Uterus (tissue), 2 donors: ENCODE results near the gene HSBP1.

ENCODE experiments used
- POLR2A ChIP-seq, 2 donors: fragments of 450-650 bp; IDR thresholded peaks; one replicate each; pipeline ENCODE4 v1.6.1; 2016; ENCODE audit warnings: antibody characterized with exemption in 2 of 2, mild to moderate bottlenecking in 1 of 2, moderate library complexity in 1 of 2
- TF ChIP-seq, protein P1 (sequence below), 4 experiments: fragments of 200-600 bp in 2 of 4; fragments of 450-650 bp in 2 of 4; sonication (generic) in 2 of 4; IDR thresholded peaks; one replicate each; pipeline ENCODE4 v1.5.1; 2016 to 2019; ENCODE audit warnings: antibody characterized with exemption in 4 of 4, mild to moderate bottlenecking in 2 of 4, moderate library complexity in 1 of 4

DNA sequence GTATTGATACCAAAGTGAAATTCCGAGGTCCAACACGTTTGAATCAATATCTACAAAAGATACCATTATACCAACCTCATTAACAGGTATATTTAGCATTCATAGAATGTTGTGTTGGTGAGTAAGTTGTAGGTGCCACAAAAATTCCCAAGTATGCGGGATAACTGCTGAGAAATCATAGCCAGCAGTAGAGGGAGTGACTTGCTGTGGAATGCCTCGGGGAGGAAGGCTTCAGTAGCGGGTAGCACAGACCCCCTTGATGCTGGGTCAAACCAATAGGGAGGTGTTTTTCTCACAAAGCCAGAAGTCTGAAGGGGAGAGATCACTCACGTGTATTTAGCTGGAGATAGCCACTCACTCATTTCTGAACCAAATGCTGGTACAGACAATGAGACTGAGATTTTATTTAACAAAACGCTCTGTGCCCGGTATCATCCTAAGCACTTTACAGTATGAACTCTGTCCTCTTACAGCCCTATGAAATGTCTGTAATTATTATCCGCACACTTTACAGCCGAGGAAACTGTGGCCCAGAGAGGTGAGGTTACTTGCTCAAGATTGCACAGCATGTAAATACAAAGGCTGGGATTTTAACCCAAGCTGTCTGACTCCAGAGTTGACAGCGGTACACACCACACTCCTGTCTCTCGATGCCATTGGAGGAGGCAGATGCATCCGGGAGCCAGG, 23.1 kb downstream of the HSBP1 start:
- TF ChIP-seq POLR2A (IDR thresholded peaks at IDR 0.05), result no peak
- TF ChIP-seq, protein P1, sequence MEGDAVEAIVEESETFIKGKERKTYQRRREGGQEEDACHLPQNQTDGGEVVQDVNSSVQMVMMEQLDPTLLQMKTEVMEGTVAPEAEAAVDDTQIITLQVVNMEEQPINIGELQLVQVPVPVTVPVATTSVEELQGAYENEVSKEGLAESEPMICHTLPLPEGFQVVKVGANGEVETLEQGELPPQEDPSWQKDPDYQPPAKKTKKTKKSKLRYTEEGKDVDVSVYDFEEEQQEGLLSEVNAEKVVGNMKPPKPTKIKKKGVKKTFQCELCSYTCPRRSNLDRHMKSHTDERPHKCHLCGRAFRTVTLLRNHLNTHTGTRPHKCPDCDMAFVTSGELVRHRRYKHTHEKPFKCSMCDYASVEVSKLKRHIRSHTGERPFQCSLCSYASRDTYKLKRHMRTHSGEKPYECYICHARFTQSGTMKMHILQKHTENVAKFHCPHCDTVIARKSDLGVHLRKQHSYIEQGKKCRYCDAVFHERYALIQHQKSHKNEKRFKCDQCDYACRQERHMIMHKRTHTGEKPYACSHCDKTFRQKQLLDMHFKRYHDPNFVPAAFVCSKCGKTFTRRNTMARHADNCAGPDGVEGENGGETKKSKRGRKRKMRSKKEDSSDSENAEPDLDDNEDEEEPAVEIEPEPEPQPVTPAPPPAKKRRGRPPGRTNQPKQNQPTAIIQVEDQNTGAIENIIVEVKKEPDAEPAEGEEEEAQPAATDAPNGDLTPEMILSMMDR (IDR thresholded peaks at IDR 0.05), result no peak
